DMS114 treated with DMSO at 0.1 percent for 48 hours (cell line): Measurements from ENCODE around the gene STAT1.

ENCODE experiments used
- DNase-seq: peaks from one replicate; lab custom pipeline; 2025; ENCODE audit not compliant: unreplicated experiment; lab: John Stamatoyannopoulos, UW

The STAT1 gene

DNA sequence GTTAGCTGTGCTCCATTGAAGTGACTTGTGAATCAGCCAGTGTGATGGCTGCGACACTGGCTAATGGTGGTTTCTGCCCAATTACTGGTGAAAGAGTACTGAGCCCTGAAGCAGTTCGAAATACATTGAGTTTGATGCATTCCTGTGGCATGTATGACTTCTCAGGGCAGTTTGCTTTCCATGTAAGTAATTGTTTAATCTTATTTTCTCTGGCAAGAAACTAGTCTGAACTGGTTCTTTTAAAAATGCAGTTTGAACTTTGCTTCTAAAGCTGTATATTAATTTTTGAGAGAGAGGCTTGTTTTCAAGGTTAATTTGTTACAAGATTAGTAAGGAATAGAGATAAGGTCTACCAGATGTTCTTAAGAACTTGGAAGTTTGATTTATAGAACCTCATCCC, 86.7 kb downstream of the STAT1 start:
- DNase-seq, result no peak

DNA sequence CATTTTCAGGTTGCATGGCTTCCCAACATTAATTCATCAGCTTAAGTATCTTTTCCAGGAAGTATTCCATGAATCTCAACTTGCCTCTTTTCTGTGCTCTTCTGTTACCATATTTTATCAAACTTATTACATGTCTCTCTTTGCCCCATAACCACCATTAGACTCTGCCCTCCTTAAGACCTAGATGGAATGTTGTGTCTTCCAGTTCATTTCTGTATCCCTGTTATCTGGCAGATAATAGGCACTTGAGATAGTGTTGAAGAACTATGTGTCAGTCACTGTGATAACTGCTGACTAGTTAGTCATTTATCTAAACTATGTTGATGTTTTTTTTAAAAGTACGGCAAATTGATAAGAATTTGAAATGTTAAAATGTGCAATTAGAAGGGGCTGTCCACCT, 91.6 kb downstream of the STAT1 start:
- no peak for DNase-seq

DNA sequence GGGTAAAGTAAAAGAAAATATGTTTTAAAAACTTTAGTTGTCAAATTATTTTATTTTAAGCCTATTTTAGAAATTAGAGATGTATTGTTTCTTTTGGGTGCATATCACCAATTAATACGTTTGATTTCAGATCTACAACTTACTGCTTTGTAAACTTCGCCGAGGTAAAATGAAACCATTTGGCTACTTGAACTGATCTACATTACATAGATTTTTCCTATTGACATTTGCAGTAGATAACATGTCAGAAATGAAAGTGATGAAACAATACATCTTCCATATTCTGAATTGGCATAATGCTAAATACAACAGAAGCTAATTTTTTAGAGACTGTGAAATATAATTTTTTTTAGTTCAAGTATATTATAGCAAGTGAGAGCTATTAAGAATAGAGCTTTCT, 93.9 kb downstream of the STAT1 start:
- DNase-seq, result no peak
